ENCODE data around the gene VAV3. TPM values are rescaled to one million over a fixed set of nuclear protein-coding genes. Genes with fewer than 3 reads are reported as not detected.
A peak's percentile ranks its signal among the peaks of the same experiment; 100 is the strongest.

VAV3 gene
- polyA plus RNA-seq, 3 donors from 2014 or later, result 17.6 to 19.4 (median 18.8) TPM

GRCh38 chr1:107785496-107786202, 179.3 kb downstream of the VAV3 start:
- Mint-ChIP-seq H3K9me3 (no peaks in the 10 kb centered on the region), H3K4me1 (peaks cover 81 to 83% of the 10 kb centered on the region in 2 donors), H3K4me3 (peak overlapping the region; percentile 76 to 90 (median 79)), H3K36me3 (no peaks in the 10 kb centered on the region), H3K27me3 (ENCODE audit: low read depth in 3 of 3) (peaks cover 0 to 10% (median 2%) of the 10 kb centered on the region in 3 donors), H3K27ac (peak overlapping the region; percentile 91 to 98 (median 94))
- DNase-seq, result peak in 1 of 3 donors; percentile 35

- H3K4me3 Mint-ChIP-seq, result no peak overlapping the region
- no peaks in the 10 kb centered on the region for H3K36me3 Mint-ChIP-seq
- peak; percentile 65 to 71 (median 65) for DNase-seq
- H3K27me3 Mint-ChIP-seq (ENCODE audit: low read depth in 3 of 3), result peaks cover 0 to 4% (median 0%) of the 10 kb centered on the region in 3 donors
- H3K27ac Mint-ChIP-seq, result peak overlapping the region in 4 of 6 donors; percentile 64 to 92 (median 78)
- H3K4me1 Mint-ChIP-seq, result peaks cover 51% of the 10 kb centered on the region in 2 donors
- no peaks in the 10 kb centered on the region for H3K9me3 Mint-ChIP-seq
Observed at GRCh38 chr1:107782217-107782845, 182.6 kb downstream of the VAV3 start.

- no peak for DNase-seq
- peaks cover 43 to 49% of the 10 kb centered on the region in 2 donors for H3K4me1 Mint-ChIP-seq
Observed at GRCh38 chr1:107781245-107781644, 183.7 kb downstream of the VAV3 start.

GRCh38 chr1:107777664-107778047, 187.3 kb downstream of the VAV3 start:
- no peak for DNase-seq
- no peaks in the 10 kb centered on the region for H3K27me3 Mint-ChIP-seq (ENCODE audit: low read depth in 3 of 3)
- H3K4me1 Mint-ChIP-seq, result peaks cover 15 to 24% of the 10 kb centered on the region in 2 donors
- peak overlapping the region in 1 of 6 donors; percentile 43 for H3K27ac Mint-ChIP-seq
- no peak overlapping the region for H3K4me3 Mint-ChIP-seq
- peaks cover 5 to 19% (median 7%) of the 10 kb centered on the region in 3 donors for H3K36me3 Mint-ChIP-seq
- no peaks in the 10 kb centered on the region for H3K9me3 Mint-ChIP-seq

More at GRCh38 chr1:107781245-107781644, 183.7 kb downstream of the VAV3 start:
- H3K4me3 Mint-ChIP-seq, result no peak overlapping the region
- no peaks in the 10 kb centered on the region for H3K9me3 Mint-ChIP-seq
- H3K27me3 Mint-ChIP-seq (ENCODE audit: low read depth in 3 of 3), result no peaks in the 10 kb centered on the region
- H3K36me3 Mint-ChIP-seq, result peaks cover 0 to 9% (median 7%) of the 10 kb centered on the region in 3 donors
- H3K27ac Mint-ChIP-seq, result no peak overlapping the region

GRCh38 chr1:107776900-107777663, 187.9 kb downstream of the VAV3 start:
- H3K36me3 Mint-ChIP-seq, result peaks cover 5 to 21% (median 7%) of the 10 kb centered on the region in 3 donors
- H3K4me3 Mint-ChIP-seq, result no peak overlapping the region
- peak overlapping the region in 3 of 6 donors; percentile 15 to 54 (median 38) for H3K27ac Mint-ChIP-seq
- H3K9me3 Mint-ChIP-seq, result no peaks in the 10 kb centered on the region
- no peaks in the 10 kb centered on the region for H3K27me3 Mint-ChIP-seq (ENCODE audit: low read depth in 3 of 3)
- H3K4me1 Mint-ChIP-seq, result peaks cover 9 to 18% of the 10 kb centered on the region in 2 donors
- DNase-seq, result no peak

- Mint-ChIP-seq H3K27ac (no peak overlapping the region), H3K36me3 (peaks cover 5 to 36% (median 31%) of the 10 kb centered on the region in 3 donors), H3K27me3 (ENCODE audit: low read depth in 3 of 3) (peaks cover 0 to 8% (median 0%) of the 10 kb centered on the region in 3 donors)
Observed at GRCh38 chr1:107771377-107771776, 193.6 kb downstream of the VAV3 start.

GRCh38 chr1:107767156-107767582, 197.8 kb downstream of the VAV3 start:
- H3K4me1 Mint-ChIP-seq, result peaks cover 0 to 7% of the 10 kb centered on the region in 2 donors
- H3K36me3 Mint-ChIP-seq, result peaks cover 6 to 54% (median 36%) of the 10 kb centered on the region in 3 donors
- H3K27ac Mint-ChIP-seq, result peak overlapping the region in 2 of 6 donors; percentile 25 to 65
- no peaks in the 10 kb centered on the region for H3K9me3 Mint-ChIP-seq
- no peak for DNase-seq
- no peak overlapping the region for H3K4me3 Mint-ChIP-seq
- peaks cover 0 to 8% (median 0%) of the 10 kb centered on the region in 3 donors for H3K27me3 Mint-ChIP-seq (ENCODE audit: low read depth in 3 of 3)

More at GRCh38 chr1:107771377-107771776, 193.6 kb downstream of the VAV3 start:
- Mint-ChIP-seq H3K9me3 (no peaks in the 10 kb centered on the region), H3K4me3 (no peak overlapping the region), H3K4me1 (peaks cover 4 to 14% of the 10 kb centered on the region in 2 donors)
- no peak for DNase-seq

- no peak overlapping the region for H3K4me3 Mint-ChIP-seq
- no peaks in the 10 kb centered on the region for H3K9me3 Mint-ChIP-seq
- H3K27ac Mint-ChIP-seq, result no peak overlapping the region
- no peak for DNase-seq
- peaks cover 8 to 57% (median 40%) of the 10 kb centered on the region in 3 donors for H3K36me3 Mint-ChIP-seq
- peaks cover 0 to 7% of the 10 kb centered on the region in 2 donors for H3K4me1 Mint-ChIP-seq
- peaks cover 0 to 8% (median 2%) of the 10 kb centered on the region in 3 donors for H3K27me3 Mint-ChIP-seq (ENCODE audit: low read depth in 3 of 3)
Observed at GRCh38 chr1:107766533-107766932, 198.4 kb downstream of the VAV3 start.

- Mint-ChIP-seq H3K4me3 (no peak overlapping the region), H3K27me3 (ENCODE audit: low read depth in 3 of 3) (peaks cover 0 to 3% (median 1%) of the 10 kb centered on the region in 3 donors), H3K4me1 (no peaks in the 10 kb centered on the region), H3K9me3 (no peaks in the 10 kb centered on the region), H3K27ac (peak overlapping the region in 3 of 6 donors; percentile 14 to 69 (median 44)), H3K36me3 (peaks cover 20 to 48% (median 36%) of the 10 kb centered on the region in 3 donors)
- DNase-seq, result no peak
Observed at GRCh38 chr1:107762751-107763390, 202.1 kb downstream of the VAV3 start.

GRCh38 chr1:107760065-107760464, 204.9 kb downstream of the VAV3 start:
- Mint-ChIP-seq H3K4me3 (no peak overlapping the region), H3K27me3 (ENCODE audit: low read depth in 3 of 3) (peaks cover 0 to 3% (median 1%) of the 10 kb centered on the region in 3 donors), H3K9me3 (no peaks in the 10 kb centered on the region), H3K36me3 (peaks cover 28 to 53% (median 45%) of the 10 kb centered on the region in 3 donors), H3K27ac (no peak overlapping the region), H3K4me1 (no peaks in the 10 kb centered on the region)
- DNase-seq, result no peak

GRCh38 chr1:107750364-107750959, 214.5 kb downstream of the VAV3 start:
- no peaks in the 10 kb centered on the region for H3K9me3 Mint-ChIP-seq
- peak; percentile 5 to 36 (median 7) for DNase-seq
- no peak overlapping the region for H3K4me3 Mint-ChIP-seq
- no peaks in the 10 kb centered on the region for H3K4me1 Mint-ChIP-seq
- H3K36me3 Mint-ChIP-seq, result peaks cover 7 to 48% (median 21%) of the 10 kb centered on the region in 3 donors
- H3K27ac Mint-ChIP-seq, result no peak overlapping the region
- H3K27me3 Mint-ChIP-seq (ENCODE audit: low read depth in 3 of 3), result peaks cover 0 to 2% (median 0%) of the 10 kb centered on the region in 3 donors

GRCh38 chr1:107748531-107748930, 216.4 kb downstream of the VAV3 start:
- Mint-ChIP-seq H3K4me1 (no peaks in the 10 kb centered on the region), H3K27me3 (ENCODE audit: low read depth in 3 of 3) (peaks cover 0 to 2% (median 0%) of the 10 kb centered on the region in 3 donors), H3K27ac (no peak overlapping the region)

GRCh38 chr1:107741242-107741641, 223.7 kb downstream of the VAV3 start:
- Mint-ChIP-seq H3K4me3 (no peak overlapping the region), H3K27ac (peak overlapping the region in 4 of 6 donors; percentile 29 to 55 (median 43)), H3K36me3 (peaks cover 9 to 31% (median 15%) of the 10 kb centered on the region in 3 donors), H3K9me3 (no peaks in the 10 kb centered on the region), H3K27me3 (ENCODE audit: low read depth in 3 of 3) (peaks cover 0 to 4% (median 2%) of the 10 kb centered on the region in 3 donors), H3K4me1 (peaks cover 59 to 69% of the 10 kb centered on the region in 2 donors)
- no peak for DNase-seq

More at GRCh38 chr1:107748531-107748930, 216.4 kb downstream of the VAV3 start:
- Mint-ChIP-seq H3K36me3 (peaks cover 0 to 34% (median 12%) of the 10 kb centered on the region in 3 donors), H3K4me3 (no peak overlapping the region), H3K9me3 (no peaks in the 10 kb centered on the region)
- no peak for DNase-seq
